Subcutaneous adipose tissue (tissue), 4 donors: ENCODE results near the gene MAST2. TPM values are rescaled to one million over a fixed set of nuclear protein-coding genes. Genes with fewer than 3 reads are reported as not detected.

Source experiments
- CTCF ChIP-seq: fragments of 450-650 bp; IDR thresholded peaks from one replicate; pipeline ENCODE4 v1.5.1; 2016; ENCODE audit warnings: low read depth, mild to moderate bottlenecking, control low read depth, antibody characterized with exemption, moderate library complexity
- total RNA-seq, 4 donors: library from RNA; depleted of rRNA; stranded (reverse); fragments of >200 nt; gene quantifications; one replicate each; pipeline ENCODE4 v1.1.0, GENCODE V29; 2016

MAST2 gene
- total RNA-seq: 10 to 100 TPM; 13.4 to 23.3 (median 18.2) TPM

- TF ChIP-seq CTCF: no peak
Measured at GRCh38 chr1:45803299-45803780, at the start of gene MAST2. Gene MAST2 (plus strand): TSS chr1:45803612. CDS start chr1:45803896, 284 bp downstream.

GRCh38 chr1:45755697-45756096 is 47.7 kb upstream of the MAST2 start:
- no peak for TF ChIP-seq CTCF

- no peak for TF ChIP-seq CTCF
Measured at GRCh38 chr1:45762291-45762690, 41.1 kb upstream of the MAST2 start.

- TF ChIP-seq CTCF: no peak
Measured at GRCh38 chr1:45765999-45766792, 37.2 kb upstream of the MAST2 start.

- no peak for TF ChIP-seq CTCF
Measured at GRCh38 chr1:45767035-45767434, 36.4 kb upstream of the MAST2 start.

GRCh38 chr1:45769261-45769932 is 34.0 kb upstream of the MAST2 start:
- TF ChIP-seq CTCF: no peak

- TF ChIP-seq CTCF: no peak
Measured at GRCh38 chr1:45772971-45773370, 30.4 kb upstream of the MAST2 start.
